ENCODE data around the gene DISC1.
"Not testable (repeated sequence)": the region's sequence is repeated elsewhere in the genome, so short reads cannot be mapped to it uniquely, and the experiment has no call there.

Gene DISC1

DNA sequence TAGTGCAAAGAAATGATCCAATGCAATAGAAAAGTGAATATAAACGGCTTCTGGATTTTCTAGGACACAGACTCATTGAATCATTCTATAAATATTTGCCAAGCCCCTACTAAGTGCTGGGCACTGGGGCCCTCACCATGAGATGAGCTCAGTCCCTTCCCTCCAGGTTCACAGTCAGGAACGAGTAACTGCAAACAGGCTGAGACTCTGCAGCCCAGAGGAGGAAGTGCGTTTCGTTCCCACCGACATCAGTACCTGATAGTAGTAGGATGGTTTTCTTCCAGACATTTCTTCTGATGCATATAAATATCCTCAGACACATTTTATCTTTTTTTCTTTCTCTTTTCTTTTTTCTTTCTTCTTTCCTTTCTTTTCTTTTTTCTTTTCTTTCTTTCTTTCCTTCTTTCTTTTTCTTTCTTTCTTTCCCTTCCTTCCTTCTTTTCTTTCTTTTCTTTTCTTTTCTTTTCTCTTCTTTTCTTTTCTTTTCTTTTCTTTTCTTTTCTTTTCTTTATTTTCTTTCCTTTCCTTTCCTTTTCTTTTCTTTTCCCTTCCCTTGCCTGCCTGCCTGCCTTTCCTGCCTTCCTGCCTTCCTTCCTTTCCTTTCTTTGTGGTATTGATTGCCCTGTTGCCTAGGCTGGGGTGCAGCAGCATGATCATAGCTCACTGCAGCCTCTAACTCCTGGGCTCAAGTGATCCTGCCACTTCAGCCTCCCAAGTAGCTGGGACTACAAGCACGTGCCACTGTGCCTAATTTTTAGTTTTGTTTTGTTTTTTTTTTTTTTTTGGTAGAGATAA, 135.4 kb downstream of the DISC1 start:
- H3K4me3 ChIP-seq (ENCODE audit: low read depth, low read length): no peak overlapping the region
- no peak for DNase-seq (ENCODE audit: low read depth)
- TF ChIP-seq, protein P1, sequence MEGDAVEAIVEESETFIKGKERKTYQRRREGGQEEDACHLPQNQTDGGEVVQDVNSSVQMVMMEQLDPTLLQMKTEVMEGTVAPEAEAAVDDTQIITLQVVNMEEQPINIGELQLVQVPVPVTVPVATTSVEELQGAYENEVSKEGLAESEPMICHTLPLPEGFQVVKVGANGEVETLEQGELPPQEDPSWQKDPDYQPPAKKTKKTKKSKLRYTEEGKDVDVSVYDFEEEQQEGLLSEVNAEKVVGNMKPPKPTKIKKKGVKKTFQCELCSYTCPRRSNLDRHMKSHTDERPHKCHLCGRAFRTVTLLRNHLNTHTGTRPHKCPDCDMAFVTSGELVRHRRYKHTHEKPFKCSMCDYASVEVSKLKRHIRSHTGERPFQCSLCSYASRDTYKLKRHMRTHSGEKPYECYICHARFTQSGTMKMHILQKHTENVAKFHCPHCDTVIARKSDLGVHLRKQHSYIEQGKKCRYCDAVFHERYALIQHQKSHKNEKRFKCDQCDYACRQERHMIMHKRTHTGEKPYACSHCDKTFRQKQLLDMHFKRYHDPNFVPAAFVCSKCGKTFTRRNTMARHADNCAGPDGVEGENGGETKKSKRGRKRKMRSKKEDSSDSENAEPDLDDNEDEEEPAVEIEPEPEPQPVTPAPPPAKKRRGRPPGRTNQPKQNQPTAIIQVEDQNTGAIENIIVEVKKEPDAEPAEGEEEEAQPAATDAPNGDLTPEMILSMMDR (IDR thresholded peaks at IDR 0.05; ENCODE audit: control insufficient read depth, extremely low read depth, insufficient read depth): no peak

DNA sequence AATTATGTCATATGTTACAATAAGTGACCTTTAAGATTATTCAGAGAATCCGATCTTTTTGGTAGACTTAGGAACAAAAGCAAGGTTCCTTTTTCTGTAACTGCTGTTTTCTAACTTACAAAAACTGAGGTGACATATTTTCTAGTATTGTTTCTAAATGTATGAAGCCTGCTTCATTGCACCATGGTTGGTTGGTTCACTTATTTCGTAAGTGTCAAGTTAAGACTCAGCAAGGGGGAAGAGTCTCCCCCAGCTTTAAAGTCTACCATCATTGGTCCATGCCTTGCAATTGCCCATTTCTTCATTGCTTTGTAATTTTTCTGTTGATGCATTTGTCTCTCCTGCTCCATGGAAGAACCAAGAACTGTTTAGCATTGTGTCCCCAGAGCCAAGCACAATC, 136.9 kb downstream of the DISC1 start:
- no peak overlapping the region for H3K4me3 ChIP-seq (ENCODE audit: low read depth, low read length)
- no peak for DNase-seq (ENCODE audit: low read depth)
- TF ChIP-seq, protein P1 (IDR thresholded peaks at IDR 0.05; ENCODE audit: control insufficient read depth, extremely low read depth, insufficient read depth): no peak

GRCh38 chr1:231765825-231766224, 139.2 kb downstream of the DISC1 start:
- DNase-seq (ENCODE audit: low read depth); H3K4me3 ChIP-seq (ENCODE audit: low read depth, low read length): not testable (repeated sequence)

DNA sequence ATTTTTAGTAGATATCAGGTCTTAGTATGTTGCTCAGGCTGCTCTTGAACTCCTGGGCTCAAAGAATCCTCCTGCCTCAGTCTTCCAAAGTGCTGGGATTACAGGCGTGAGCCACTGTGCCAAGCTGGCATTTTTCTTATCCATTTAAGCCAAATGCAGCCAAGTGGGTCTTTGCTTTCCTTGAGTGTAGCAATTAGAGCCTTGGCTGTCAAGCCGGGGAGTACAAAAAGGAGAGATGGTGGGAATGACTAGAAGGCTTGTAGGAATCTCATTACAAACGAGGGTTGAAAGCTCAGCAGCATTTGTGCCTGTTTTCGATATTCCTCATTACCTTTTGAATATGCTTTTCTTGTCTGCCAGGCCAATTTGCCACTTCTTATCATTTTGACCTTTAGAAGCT, 140.9 kb downstream of the DISC1 start:
- DNase-seq (ENCODE audit: low read depth): no peak
- TF ChIP-seq, protein P1 (IDR thresholded peaks at IDR 0.05; ENCODE audit: control insufficient read depth, extremely low read depth, insufficient read depth): no peak
- H3K4me3 ChIP-seq (ENCODE audit: low read depth, low read length): no peak overlapping the region

DNA sequence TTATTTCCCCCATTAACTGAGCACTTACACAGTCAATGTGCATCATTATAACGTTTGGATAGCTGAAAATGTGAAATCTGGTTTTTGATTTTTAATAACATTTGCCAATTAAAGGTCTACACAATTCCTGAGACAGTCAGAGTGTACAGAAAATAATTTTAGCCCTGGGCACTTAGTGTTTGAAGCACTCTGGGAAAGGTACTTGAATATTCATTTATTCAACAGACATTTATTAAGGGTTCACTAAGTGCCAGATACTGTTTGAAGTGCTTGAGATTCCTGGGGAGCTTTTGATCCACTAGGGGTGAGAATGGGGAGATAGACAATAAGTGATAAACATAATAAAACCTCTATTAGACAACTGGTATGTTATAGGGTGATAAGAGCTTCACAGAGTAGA, 141.8 kb downstream of the DISC1 start:
- H3K4me3 ChIP-seq (ENCODE audit: low read depth, low read length): no peak overlapping the region
- no peak for DNase-seq (ENCODE audit: low read depth)
- TF ChIP-seq, protein P1 (IDR thresholded peaks at IDR 0.05; ENCODE audit: control insufficient read depth, extremely low read depth, insufficient read depth): no peak

DNA sequence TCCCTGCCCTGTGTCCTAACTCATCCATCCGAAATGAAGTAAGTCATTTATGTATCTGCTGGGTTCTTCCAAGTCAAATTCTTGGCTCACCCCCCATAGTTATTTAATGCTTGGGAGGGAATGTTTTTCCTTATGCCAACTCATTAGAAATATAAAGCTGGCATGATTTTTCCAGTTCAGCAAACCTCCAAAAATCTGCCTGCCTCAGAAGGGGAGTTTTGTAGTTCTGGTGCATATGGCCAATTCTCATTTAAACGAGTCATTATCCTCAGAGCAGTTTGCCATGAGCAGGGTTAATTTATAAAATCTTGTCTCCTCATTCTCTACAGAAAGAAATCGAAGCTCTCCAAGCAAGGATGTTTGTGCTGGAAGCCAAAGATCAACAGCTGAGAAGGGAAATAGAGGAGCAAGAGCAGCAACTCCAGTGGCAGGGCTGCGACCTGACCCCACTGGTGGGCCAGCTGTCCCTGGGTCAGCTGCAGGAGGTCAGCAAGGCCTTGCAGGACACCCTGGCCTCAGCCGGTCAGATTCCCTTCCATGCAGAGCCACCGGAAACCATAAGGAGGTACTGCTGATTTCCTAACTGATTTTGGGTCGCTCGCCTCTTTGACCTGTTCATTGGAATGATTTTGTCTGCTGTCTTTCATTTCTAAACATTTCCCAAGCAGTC, 144.1 kb downstream of the DISC1 start:
- TF ChIP-seq, protein P1 (IDR thresholded peaks at IDR 0.05; ENCODE audit: control insufficient read depth, extremely low read depth, insufficient read depth): no peak
- no peak overlapping the region for H3K4me3 ChIP-seq (ENCODE audit: low read depth, low read length)

GRCh38 chr1:231774719-231775335, 148.2 kb downstream of the DISC1 start:
- TF ChIP-seq, protein P1 (IDR thresholded peaks at IDR 0.05; ENCODE audit: control insufficient read depth, extremely low read depth, insufficient read depth): no peak
- DNase-seq (ENCODE audit: low read depth): no peak
- no peak overlapping the region for H3K4me3 ChIP-seq (ENCODE audit: low read depth, low read length)

More for the DNA sequence above, 144.1 kb downstream of the DISC1 start:
- DNase-seq (ENCODE audit: low read depth): no peak
